Stimulated activated CD8-positive, alpha-beta memory T cell treated with anti-CD3 and anti-CD28 coated beads, Interleukin-7, amount 100 ng/mL, for 1 hour (primary cell): ENCODE results near the gene BMP4.

Experiments
- DNase-seq, 2 donors: peaks; one replicate each; pipeline ENCODE4 v3.0.0-alpha.2; 2020; ENCODE audit warnings: low read depth in 2 of 2

Gene BMP4

DNA sequence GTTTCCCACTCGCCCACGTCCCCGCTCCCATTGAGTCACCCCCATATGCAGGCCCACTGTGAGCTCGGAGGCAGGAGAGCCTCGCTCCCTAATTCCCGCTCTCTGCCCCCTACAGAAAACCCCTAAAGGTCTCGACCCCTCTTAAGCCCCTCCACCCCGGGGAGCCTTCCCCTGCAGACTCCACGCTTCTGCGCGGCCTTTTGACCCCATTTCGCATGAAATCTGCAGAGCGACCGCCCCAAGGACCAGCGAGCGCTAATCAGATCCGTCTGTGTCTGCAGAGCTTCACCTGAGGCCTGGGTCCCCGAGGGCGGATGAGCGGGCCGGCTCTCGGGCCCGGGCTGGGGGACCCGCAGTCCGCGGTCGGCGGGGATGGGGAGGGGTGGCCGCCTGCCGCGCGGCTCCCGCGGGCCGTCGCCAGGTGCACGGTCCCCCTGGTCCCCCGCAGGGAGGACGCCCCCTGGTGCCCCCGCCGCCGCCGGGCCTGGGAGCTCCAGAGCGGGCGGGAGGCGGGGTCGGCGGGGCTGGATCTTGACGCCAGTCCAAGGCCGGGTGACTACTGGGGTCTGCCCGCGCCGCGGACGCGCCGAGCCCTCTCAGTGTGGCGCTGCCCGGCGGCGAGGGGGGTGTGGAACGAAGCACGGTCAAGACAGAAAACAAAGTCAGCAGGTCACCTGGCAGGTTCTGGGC, 10.1 kb downstream of the BMP4 start:
- DNase-seq = no peak

DNA sequence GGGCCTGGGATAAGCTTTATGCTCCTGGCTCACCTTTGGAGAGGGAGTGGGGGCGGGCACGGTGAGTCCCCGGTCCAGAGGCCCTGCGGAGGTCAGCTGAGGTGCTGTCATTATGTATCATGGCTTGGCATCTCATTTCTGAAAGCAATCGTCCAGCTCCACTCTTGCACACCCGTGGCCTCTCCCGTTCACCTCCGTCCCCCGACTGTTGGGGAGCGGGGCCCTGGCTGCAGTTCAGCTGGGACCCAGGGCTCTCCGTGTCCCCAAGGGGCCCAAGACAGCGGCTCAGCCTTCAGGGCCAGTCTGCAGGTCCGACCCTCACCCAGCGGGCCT, 10.6 kb downstream of the BMP4 start:
- DNase-seq = no peak

DNA sequence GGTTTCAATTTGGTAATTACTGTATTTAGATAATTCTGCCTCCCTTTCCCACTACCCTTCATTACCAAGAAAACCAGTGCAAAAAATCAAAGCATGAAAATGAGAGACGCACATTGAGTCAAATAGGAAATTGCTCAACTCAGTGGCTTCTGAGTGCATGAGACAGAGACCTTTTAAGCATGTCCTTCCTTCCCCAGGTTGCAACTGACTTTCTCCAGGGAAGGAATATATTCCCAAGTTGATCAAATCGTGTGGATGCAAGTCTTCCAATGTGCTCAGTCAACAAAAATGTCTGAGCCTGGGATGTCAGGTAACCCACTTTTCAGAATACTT, 12.9 kb downstream of the BMP4 start:
- no peak for DNase-seq

DNA sequence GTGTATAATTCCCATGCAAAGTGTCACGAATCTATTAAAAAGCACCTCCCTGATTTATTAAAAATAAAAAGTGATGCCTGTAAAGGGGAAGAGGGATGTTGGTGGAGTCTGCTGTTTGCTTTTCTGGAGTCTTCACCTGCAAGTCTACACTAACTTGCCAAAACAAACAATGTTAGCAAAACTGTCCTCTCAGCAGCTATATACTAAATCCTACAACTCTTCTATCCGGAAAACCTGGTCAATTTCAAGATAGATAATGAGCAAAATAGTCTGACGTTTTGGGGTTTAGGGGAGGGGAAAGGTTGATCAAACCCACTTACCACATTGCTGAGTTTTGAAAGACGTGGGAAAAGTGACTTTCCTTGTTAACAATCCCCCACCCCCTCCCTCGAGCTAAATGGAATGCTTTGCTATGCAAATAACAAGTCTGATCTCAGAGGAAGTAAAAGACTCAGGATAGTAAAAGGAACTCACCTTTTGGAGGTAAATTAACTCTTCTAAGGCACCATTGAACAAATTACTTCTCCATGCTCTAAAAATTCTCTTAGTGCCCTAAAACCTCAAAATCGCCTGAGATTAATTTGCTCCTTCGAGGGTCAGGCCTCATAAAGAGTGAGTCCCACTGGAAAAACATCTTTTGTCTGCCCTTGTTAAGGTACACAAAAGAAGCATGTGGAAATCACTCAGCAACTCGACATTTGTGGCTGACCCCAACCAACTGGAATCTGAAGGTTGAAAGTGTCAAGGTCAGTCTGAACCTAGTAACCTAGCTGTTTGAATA, 13.5 kb downstream of the BMP4 start:
- no peak for DNase-seq

DNA sequence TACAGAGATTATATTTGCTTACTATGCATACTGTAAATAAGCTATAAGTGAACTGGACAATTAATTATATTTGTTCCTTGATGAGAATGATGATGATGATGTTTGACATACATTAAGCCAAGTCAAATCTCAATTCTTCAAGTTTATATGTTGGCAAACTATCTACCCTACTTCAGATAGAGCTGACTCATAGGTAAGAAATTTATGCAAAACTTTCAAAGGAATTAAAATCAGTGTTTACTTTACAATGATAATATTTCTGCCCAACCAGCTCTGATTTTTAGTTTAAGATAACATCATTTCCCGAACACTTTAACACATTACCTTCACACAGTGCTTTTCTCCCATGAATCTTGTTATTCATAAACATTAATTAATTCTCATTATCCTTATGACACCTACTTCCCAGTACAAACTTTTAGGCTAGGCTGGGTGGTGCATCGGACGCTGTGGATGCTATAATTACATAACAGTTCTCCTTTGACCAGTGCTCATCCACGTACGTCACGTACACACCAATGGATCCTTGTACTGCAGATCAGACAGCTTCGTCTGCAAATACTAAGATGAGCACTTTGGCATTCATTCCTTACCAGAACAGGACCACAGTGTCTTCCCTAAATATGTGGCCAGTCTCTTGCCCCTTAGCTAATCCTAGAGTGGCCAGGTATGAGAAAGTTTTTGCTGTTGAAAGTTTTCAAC, 18.3 kb downstream of the BMP4 start:
- no peak for DNase-seq

DNA sequence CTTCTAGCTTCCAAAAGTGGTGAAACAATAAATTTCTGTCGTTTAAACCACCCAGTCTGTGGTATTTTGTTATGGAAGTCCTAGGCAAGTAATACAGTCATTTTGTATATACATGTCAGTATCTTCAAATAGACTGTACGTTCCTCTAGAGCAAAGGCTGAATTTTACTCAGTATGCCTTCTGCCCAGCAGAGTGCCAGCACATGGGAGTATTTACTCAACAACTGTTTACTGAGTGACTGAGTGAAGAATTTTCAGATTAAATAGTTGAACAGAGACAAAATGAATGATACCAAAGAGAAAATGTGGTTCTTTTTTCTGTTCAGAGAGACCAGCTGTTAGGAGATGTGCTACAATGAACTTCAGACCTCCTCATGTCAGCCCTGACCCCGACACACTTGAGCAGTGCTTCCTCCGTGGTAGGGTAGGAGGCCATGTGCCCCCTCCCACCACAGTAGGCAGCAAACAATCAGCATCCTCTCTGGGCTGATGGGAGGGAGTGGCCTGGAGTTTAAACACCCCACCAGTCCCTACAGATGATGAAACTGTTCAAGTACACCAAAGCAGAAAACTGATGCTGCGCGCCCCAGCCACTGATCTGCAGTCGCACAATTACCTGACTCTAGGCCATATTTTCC, 21.7 kb downstream of the BMP4 start:
- no peak for DNase-seq

DNA sequence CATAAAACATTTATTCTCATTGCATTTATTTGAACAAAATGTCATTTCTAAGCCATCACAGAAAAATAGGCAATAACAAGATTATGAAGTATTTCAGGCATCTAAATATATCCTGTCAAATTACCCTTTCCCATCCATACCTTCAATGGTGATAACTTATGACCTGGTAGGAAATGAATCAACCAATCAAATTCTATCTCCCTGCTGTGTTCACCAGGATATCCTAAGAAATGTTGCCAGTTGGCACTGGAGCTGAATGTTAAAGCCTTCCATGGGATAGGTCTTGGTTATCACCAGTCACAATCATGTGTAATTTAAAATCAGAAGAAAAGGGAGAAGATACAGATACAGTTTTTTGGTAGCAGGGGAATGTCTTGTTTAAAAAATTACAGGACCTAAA, 23.7 kb downstream of the BMP4 start:
- DNase-seq = no peak

DNA sequence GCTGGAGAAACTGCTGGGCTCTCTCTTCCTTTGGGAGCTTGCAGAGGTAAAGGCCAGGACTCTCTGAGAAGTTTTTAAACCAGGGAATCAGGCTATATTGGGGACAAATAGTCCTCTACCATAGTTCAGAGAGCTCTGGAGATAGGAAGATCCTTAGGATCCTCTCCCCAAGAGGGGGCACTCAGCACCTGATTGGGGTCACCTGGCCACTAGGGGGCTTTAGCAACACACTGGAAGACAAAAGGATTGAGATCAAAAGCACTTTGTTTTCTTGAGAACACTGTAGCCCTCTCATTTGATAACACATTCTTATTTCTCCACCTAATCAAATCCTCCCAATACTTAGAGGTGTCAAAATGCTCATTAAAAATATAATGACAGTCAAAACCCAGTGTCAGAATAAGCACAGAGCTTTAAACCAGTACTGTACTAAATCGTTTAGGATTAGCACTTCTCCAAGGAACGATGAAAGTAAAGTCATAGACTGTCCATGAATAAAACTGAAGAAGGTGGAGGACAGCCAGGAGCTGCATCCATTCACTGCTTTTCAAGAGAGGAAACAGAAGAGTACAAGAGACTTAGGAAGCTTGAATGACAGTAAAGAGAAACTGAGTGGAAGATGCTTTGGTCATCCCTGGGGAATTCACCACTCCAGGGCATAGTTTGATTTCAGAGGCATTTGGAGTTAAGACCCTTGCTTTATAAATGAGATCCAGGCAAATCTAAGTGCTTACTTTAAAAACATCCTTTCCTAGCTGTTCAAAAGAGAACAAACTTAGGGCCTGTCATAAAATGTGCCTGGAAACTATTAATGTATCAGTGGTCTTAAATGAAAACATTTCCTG, 26.5 kb downstream of the BMP4 start:
- no peak for DNase-seq

DNA sequence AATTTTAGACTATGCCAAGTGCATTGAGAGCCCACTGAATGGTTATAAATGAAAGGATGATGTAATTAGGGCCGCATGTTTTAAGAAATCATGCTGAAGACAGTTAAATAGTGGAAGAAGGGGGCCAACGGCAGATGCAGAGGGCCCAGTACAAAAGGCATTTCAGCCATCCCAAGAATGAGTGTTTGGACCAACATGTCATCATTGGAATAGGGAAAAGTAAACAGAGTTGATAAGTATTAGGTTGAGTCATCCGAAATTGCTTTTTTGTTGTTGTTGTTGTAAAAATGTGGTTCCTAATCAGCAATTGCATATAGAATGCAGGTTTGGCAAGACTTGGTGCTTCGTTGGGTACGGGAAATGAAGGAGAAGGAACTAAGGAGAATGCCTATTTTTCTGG, 29.5 kb downstream of the BMP4 start:
- DNase-seq = no peak

DNA sequence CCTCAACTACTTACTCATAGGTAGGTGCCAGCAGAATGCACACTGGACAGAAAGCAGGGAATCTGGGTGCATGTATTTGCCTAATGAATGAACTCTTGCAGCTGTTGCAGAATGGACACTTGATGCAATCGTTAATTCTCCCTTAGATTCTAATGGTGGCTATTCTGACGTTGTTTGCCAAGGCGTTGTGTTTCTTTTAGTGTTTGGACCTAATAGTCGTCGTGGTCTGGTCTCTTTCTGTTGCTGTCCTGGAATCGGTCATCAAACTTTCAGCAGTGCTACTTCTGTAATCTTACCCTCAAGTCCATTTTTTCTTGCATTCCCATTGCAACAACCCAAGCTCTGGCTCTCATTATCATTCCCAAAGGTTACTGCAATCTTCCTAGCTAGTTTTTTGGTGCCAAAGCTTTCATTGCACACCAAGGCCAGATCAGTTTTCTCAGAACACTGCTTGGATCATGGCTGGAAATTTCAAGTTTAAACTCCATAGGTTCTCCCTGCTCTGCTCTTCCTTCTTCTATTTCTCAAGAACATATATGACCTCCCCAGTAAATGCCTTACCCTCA, 31.3 kb downstream of the BMP4 start:
- no peak for DNase-seq

DNA sequence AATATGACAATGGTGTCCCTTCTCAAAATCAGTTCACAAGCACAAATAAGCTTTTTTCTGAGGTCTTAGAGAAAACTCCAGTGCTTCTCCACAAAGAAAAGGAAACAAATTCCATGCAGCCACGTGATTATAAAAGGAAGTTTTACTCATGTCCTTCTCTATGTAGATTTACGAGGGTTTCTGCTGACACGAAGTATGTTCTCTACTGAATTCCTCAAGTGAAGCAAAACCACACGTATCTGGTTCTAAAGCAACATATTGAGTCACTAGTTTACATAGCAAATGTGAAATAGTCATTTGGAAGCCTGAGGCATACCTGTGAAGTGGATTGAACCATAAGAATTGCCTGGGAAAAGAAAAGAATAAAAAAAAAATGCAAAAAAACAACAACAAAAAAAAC, 31.9 kb downstream of the BMP4 start:
- no peak for DNase-seq

DNA sequence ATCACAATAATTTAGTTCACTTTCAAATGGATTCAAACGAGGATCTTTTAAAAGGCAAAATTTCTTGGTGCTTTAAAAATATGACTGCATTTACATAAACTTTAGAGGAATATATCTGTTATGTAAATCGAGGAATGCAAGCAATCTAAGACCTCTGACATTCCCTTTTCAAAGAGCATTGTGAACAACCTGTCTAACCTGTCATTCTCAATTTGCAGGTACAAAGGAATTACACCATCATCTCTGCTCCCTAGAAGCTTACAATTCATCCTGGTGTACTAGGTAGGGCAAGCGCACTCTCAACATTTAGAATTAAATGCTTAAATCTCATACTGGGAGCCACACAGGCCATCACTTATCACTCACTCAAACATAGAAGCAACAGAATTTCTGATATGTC, 35.6 kb downstream of the BMP4 start:
- DNase-seq = no peak

DNA sequence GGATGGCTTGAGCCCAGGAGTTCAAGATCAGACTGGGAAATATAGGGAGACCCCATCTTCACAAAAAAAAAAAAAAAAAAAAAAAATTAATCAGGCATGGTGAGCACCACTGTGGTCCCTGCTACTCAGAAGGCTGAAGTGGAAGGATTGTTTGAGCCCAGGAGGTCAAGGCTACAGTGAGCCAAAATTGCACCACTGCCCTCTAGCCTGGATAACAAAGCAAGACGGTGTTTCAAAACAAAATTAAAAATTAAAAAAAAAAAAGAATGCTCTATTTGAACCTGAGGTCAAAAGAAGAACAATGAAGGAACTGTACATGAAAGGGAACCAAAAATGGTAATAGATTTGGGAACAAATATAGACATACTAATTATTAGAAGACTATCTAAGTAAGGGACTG, 40.4 kb downstream of the BMP4 start:
- DNase-seq = no peak

DNA sequence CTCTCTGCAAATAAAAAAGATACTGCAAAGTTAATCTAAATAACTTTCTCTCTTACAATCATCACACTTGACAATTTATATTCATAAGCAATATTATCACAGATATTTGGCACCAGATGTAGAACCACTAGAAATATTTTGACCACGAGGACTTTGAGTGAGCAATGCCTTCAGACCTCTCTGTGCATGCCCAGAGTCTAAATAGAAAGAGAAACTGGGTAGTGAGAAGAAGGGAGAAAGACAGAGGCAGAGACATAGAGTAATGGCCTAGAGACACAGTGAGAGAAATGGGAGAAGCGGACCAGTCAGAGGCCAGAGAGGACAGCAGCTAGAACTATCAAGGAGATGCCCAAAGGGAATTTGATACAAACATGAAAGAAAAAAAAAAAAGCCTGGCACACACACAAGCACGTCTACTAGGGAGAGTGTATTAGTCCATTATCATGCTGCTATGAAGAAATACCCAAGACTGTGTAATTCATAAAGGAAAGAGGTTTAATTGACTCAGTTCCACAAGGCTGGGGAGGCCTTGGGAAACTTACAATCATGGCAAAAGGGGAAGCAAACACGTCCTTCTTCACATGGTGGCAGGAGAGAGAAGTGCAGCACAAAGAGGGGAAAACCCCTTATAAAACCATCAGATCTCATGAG, 41.1 kb downstream of the BMP4 start:
- no peak for DNase-seq

DNA sequence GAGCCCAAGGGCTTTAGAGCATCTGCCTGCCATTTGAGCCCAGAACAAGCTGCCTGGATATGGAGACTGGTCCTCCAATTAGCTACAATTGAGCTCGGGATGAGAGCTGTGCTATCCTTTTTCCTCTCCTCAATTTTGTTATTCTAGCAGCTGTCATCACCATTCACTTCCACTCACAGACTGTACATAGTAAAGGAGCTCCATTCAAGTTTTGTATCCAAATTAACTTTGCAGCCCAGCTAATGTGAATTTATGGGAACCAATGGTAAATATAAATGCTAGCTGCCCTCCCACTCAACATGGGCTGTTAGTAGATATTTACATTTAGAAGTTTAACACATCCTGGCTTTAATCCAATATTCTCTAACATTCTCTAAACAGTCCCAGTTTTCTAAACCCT, 44.6 kb downstream of the BMP4 start:
- no peak for DNase-seq

DNA sequence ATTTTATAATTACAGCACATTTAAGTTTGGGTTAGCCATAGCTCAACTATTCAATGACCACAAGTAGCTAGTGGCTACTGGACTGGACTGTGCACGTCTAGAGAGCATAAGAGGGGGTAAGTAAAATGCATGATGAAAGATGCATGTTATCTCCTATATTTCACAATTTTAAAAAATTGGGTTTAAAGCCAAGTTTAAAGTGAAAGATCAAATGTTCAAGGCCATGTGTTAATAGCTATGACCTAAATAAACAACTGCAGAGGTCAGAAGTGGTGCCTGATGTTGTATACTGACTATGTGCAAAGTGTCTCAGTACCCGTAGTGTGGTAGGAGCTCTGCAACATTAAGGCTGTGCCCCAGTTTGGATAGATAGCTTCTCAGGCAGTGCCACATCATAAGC, 48.2 kb downstream of the BMP4 start:
- DNase-seq = no peak

DNA sequence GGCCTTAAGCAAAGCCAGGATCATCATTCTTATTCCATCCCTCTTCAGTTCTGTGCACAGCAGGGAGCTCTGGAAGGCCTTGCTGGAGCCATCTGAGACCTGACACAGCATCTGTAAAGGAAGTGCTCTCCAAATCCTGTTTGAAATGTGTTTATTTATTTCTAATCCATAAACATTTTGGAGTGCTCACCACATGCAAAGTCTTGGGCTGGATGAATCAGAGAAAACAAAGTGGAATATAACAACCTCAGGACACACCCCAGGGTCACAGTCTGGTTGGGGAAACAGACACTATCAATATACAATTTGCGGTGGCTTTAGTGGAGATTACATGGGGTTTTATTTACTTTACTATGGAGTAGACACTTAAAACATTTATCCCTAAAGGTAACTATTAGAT, 54.3 kb downstream of the BMP4 start:
- DNase-seq = no peak

DNA sequence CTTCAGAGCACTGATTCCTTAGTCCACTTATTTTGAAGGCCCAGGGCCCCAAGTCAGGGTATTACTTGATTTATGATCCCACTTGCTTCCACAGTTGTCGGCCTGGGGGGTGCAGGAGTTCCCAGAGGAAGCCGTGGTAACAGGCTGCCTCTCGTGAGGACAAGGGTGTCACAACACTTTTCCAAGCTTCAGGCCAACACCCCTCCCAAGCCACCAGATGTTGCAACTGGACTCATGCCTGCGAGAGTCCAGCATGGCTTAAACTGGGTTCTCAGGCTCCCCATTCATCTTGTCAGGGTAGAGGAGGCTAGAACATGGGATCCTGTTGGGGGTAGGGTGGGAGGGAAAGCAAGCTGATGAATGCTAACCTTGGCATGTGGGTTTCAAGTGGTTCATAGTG, 56.1 kb downstream of the BMP4 start:
- no peak for DNase-seq
